Astrocyte (in vitro differentiated cells and primary cell): ENCODE data around the gene TCIRG1. TPM values are rescaled to one million over a fixed set of nuclear protein-coding genes. Genes with fewer than 3 reads are reported as not detected.

Experiments used
- DNase-seq: peaks from one replicate; pipeline ENCODE4 v3.0.0-alpha.2; 2010; ENCODE audit warnings: low read depth
- FAIRE-seq: peaks from 2 replicates; lab custom pipeline; 2011; peaks lifted over from hg19 to GRCh38; lab: Jason Lieb, UNC
- H2AFZ ChIP-seq: 2 replicates; pipeline ENCODE4 v1.6.0; 2012; ENCODE audit warnings: low read depth, low read length, inconsistent platforms
- H3K27ac ChIP-seq: 2 replicates; pipeline ENCODE4 v1.5.1; 2011; ENCODE audit warnings: low read depth, low read length, inconsistent platforms
- H3K27me3 ChIP-seq: 2 replicates; pipeline ENCODE4 v1.6.0; 2011; ENCODE audit warnings: low read length, inconsistent platforms; ENCODE audit not compliant: insufficient read depth
- H3K36me3 ChIP-seq: 2 replicates; pipeline ENCODE4 v1.5.1; 2011; ENCODE audit warnings: low read length, inconsistent platforms; ENCODE audit not compliant: insufficient read depth
- H3K4me1 ChIP-seq: 2 replicates; pipeline ENCODE4 v1.5.1; 2011; ENCODE audit warnings: low read length, inconsistent platforms; ENCODE audit not compliant: insufficient read depth
- H3K4me2 ChIP-seq: 2 replicates; pipeline ENCODE4 v1.6.0; 2012; ENCODE audit warnings: low read length, inconsistent platforms
- H3K4me3 ChIP-seq: 2 replicates; pipeline ENCODE4 v1.5.1; 2011; ENCODE audit warnings: low read depth, mild to moderate bottlenecking, low read length, inconsistent platforms; ENCODE audit not compliant: insufficient read depth
- H3K79me2 ChIP-seq: 2 replicates; pipeline ENCODE4 v1.6.0; 2012; ENCODE audit warnings: mild to moderate bottlenecking, low read length, inconsistent platforms; ENCODE audit not compliant: insufficient read depth
- H3K9ac ChIP-seq: 2 replicates; pipeline ENCODE4 v1.6.0; 2012; ENCODE audit warnings: mild to moderate bottlenecking, low read length, inconsistent platforms
- H3K9me3 ChIP-seq: 2 replicates; pipeline ENCODE4 v1.5.1; 2012; ENCODE audit warnings: low read depth, mild to moderate bottlenecking, low read length, inconsistent platforms; ENCODE audit not compliant: insufficient read depth
- H4K20me1 ChIP-seq: 2 replicates; pipeline ENCODE4 v1.6.0; 2012; ENCODE audit warnings: low read length, inconsistent platforms; ENCODE audit not compliant: insufficient read depth
- H3K27ac Mint-ChIP-seq: one replicate; pipeline ENCODE4 v1.8.0; 2021; ENCODE audit warnings: mild to moderate bottlenecking, mixed read lengths; ENCODE audit not compliant: unreplicated experiment
- H3K27me3 Mint-ChIP-seq: one replicate; pipeline ENCODE4 v1.8.0; 2021; ENCODE audit warnings: low read depth, mixed read lengths; ENCODE audit not compliant: unreplicated experiment
- H3K36me3 Mint-ChIP-seq: one replicate; pipeline ENCODE4 v1.8.0; 2021; ENCODE audit warnings: low read depth, mixed read lengths; ENCODE audit not compliant: unreplicated experiment
- H3K4me1 Mint-ChIP-seq: one replicate; pipeline ENCODE4 v1.8.0; 2021; ENCODE audit warnings: low read depth, mixed read lengths; ENCODE audit not compliant: unreplicated experiment
- H3K4me3 Mint-ChIP-seq: one replicate; pipeline ENCODE4 v1.8.0; 2021; ENCODE audit warnings: mild to moderate bottlenecking, moderate library complexity, mixed read lengths; ENCODE audit not compliant: unreplicated experiment
- H3K9me3 Mint-ChIP-seq: one replicate; pipeline ENCODE4 v1.8.0; 2021; ENCODE audit warnings: mild to moderate bottlenecking, mixed read lengths; ENCODE audit not compliant: unreplicated experiment
- CTCF ChIP-seq: IDR thresholded peaks from 2 replicates; pipeline ENCODE4 v1.5.1; 2011; ENCODE audit warnings: low read depth, mild to moderate bottlenecking, inconsistent platforms, low read length, moderate library complexity; ENCODE audit not compliant: insufficient read depth
- EZH2 ChIP-seq: IDR thresholded peaks from 2 replicates; pipeline ENCODE4 v1.6.1; 2012; ENCODE audit warnings: mild to moderate bottlenecking, low read length, inconsistent platforms; ENCODE audit not compliant: insufficient read depth
- total RNA-seq: library from RNA; stranded (reverse); gene quantifications from 2 replicates; pipeline ENCODE4 v1.2.1, GENCODE V29; 2021

The TCIRG1 gene
- total RNA-seq, 1 donor from 2014 or later, result 55.1 TPM

- Histone ChIP-seq H3K4me3 (no peak overlapping the region), H3K4me1 (peaks cover 4% of the 10 kb centered on the region), H3K36me3 (no peaks in the 10 kb centered on the region), H3K79me2 (no peaks in the 10 kb centered on the region), H3K9me3 (no peaks in the 10 kb centered on the region), H3K27ac (no peak overlapping the region), H2AFZ (no peak overlapping the region), H3K4me2 (no peak overlapping the region), H3K27me3 (no peaks in the 10 kb centered on the region), H3K9ac (no peak overlapping the region), H4K20me1 (no peaks in the 10 kb centered on the region)
- no peaks in the 10 kb centered on the region for H3K9me3 Mint-ChIP-seq
- peak overlapping the region; percentile 78 for H3K27ac Mint-ChIP-seq
- H3K4me3 Mint-ChIP-seq, result no peak overlapping the region
- no peaks in the 10 kb centered on the region for H3K4me1 Mint-ChIP-seq
- peaks cover 4% of the 10 kb centered on the region for H3K27me3 Mint-ChIP-seq
- H3K36me3 Mint-ChIP-seq, result peaks cover 8% of the 10 kb centered on the region
- DNase-seq (no peak), FAIRE-seq (no peak)
- TF ChIP-seq CTCF (peak; percentile 30), EZH2 (no peak)
These were observed 18.2 kb upstream of the TCIRG1 start for GRCh38 chr11:68020575-68020974.

DNA sequence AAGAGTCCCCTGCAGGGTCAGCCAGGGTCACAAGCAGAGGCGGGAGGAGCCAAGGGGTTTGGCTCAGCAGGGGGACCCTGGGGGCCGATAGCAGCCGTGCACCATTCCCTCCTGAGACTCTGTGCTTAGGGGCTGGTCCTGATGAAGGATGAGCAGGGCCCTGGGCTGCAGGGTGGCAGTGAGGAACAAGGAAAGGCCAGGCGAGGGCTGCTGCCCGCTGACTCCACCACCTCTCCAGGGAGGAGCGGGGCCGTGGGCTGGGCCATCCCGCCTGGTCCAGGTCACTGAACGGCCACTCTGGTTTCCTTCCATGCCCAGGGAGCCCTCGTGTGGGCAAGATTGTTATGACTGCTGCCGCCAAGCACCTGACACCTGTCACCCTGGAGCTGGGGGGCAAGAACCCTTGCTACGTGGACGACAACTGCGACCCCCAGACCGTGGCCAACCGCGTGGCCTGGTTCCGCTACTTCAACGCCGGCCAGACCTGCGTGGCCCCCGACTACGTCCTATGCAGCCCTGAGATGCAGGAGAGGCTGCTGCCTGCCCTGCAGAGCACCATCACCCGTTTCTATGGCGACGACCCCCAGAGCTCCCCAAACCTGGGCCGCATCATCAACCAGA, 17.5 kb upstream of the TCIRG1 start:
- Mint-ChIP-seq H3K27ac (no peak overlapping the region), H3K27me3 (peaks cover 4% of the 10 kb centered on the region), H3K4me3 (no peak overlapping the region), H3K36me3 (peaks cover 14% of the 10 kb centered on the region), H3K9me3 (no peaks in the 10 kb centered on the region), H3K4me1 (peaks cover 3% of the 10 kb centered on the region)
- Histone ChIP-seq H3K36me3 (no peaks in the 10 kb centered on the region), H3K9me3 (no peaks in the 10 kb centered on the region), H3K9ac (no peak overlapping the region), H3K79me2 (no peaks in the 10 kb centered on the region), H3K27me3 (no peaks in the 10 kb centered on the region), H3K4me3 (no peak overlapping the region), H2AFZ (no peak overlapping the region), H3K4me1 (peaks cover 6% of the 10 kb centered on the region), H4K20me1 (no peaks in the 10 kb centered on the region), H3K27ac (no peak overlapping the region), H3K4me2 (no peak overlapping the region)
- TF ChIP-seq EZH2 (no peak), CTCF (no peak)
- FAIRE-seq, result no peak
- no peak for DNase-seq

GRCh38 chr11:68022531-68022930, 16.3 kb upstream of the TCIRG1 start:
- DNase-seq, result no peak
- H3K9ac ChIP-seq, result no peak overlapping the region

More at GRCh38 chr11:68022531-68022930, 16.3 kb upstream of the TCIRG1 start:
- Histone ChIP-seq H3K27me3 (no peaks in the 10 kb centered on the region), H3K4me1 (peaks cover 16% of the 10 kb centered on the region), H3K4me2 (no peak overlapping the region), H3K36me3 (no peaks in the 10 kb centered on the region), H4K20me1 (no peaks in the 10 kb centered on the region), H3K9me3 (no peaks in the 10 kb centered on the region), H3K4me3 (no peak overlapping the region), H3K27ac (no peak overlapping the region), H3K79me2 (peaks cover 3% of the 10 kb centered on the region), H2AFZ (no peak overlapping the region)
- FAIRE-seq, result no peak
- H3K36me3 Mint-ChIP-seq, result peaks cover 14% of the 10 kb centered on the region
- H3K27me3 Mint-ChIP-seq, result peaks cover 2% of the 10 kb centered on the region
- H3K4me3 Mint-ChIP-seq, result no peak overlapping the region
- peaks cover 6% of the 10 kb centered on the region for H3K4me1 Mint-ChIP-seq
- no peaks in the 10 kb centered on the region for H3K9me3 Mint-ChIP-seq
- TF ChIP-seq CTCF (no peak), EZH2 (no peak)
- no peak overlapping the region for H3K27ac Mint-ChIP-seq
